GM21723 (cell line): ENCODE measurements around the gene MLIP.

Experiments used
- ATAC-seq: cut with Tn5 transposase; IDR thresholded peaks from one replicate; pipeline ENCODE4 v1.9.1; 2021; ENCODE audit warnings: mild to moderate bottlenecking, moderate library complexity; ENCODE audit not compliant: unreplicated experiment

Gene MLIP

GRCh38 chr6:54096811-54097210 is 14.4 kb upstream of the MLIP start:
- no peak for ATAC-seq

DNA sequence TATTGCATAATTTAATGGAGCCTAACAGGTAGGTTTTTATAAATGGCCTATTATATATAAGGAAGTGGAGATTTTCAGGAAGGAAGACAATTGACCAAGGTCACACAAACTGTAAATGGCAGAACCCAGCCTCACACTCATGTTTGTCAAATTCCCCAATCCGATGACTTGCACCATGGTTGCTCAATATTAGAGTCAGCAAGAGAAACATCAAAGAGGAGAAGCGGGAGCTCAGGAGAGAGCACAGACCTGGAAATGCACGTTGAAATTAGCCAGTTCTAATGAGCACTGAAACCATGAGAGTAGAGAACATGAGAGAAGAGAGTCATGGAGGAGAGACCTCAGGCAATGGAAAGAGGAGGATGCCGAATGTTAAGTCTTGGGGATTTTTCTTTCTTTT is 13.5 kb upstream of the MLIP start:
- no peak for ATAC-seq

- no peak for ATAC-seq
These were observed 12.7 kb upstream of the MLIP start for GRCh38 chr6:54098450-54099044.

DNA sequence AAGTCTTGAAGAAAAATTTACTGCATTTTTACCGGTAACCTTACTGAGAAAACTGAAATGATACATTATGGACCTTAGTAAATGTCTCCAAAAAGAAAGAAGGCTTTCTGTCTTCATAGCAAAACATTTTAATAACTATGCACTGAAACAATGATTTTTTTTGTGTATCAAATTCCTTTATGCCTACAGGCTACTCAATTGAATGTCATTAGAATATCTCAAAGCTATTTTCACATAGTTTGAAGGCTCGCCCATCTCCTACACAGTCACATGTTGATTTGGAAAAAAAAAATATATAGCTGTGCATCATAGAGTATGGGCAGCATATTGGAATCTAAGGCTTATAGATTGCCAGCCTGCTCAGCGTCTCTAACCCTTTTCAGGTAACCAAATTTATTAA is 12.0 kb upstream of the MLIP start:
- ATAC-seq = no peak

DNA sequence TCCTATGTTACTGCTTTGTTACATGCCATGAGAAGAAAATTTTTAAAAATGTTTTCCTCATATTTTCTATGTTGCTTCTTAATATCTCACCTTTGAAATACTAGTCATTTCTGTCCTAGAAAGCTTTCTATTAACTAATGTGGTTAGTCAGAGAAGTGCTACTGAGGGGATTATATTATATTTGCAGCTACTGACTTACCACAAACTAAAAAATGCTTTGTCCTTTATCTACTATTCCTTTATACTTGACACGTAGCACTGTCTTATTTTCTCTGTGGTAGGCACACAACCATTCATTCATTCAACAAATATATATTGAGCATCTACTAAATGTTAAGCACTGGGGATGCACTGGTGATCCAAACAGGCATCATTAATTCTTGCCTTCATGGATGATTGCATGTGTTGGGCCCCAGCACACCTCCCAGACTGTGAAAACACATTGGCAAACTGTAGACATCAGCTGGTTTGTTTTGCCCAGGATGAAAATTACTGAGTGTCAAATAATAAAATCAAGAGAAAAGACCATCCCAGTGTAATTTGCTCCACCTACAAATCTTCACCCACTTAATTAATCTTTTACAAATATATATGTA is 10.7 kb upstream of the MLIP start:
- ATAC-seq = no peak

DNA sequence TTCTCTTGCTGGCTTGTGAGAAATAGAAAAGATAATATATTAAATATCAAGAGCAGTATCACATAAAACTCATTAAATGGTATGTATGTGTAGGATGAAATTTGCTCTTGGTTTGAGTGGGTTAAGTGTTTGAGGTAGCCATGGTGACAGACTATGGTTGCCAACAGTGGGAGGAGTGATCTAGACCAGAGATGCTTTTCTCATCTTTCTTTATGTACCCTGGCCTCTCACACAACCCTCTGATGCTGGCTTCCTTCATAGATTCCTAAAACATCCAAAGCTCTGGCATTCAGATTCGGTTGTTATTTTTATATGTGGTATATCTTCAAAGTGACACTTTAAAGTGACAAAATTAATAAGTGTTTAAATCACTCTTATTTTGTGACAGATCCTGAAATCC is 9.0 kb upstream of the MLIP start:
- ATAC-seq = no peak

- ATAC-seq = no peak
These were observed 7.7 kb upstream of the MLIP start for GRCh38 chr6:54103497-54103896.

DNA sequence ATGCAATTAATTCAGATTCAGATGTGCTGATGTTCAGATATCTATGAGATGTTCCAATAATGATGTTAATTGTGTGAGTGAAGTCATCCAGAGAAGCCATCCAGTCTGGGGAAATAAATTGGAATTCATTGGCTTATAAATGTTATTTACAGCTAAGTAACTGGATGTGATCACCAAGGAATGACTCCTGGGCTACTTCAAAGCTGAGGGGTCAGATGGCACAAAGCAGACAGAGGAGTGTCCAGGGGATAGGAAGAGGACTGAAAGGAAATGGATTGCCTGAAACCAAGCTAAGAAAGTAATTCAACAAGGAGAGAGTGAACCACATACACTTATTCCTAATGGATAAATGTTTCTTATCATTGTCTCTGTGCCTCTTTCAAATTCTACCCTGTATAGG is 4.5 kb upstream of the MLIP start:
- no peak for ATAC-seq

GRCh38 chr6:54107470-54108090 is 3.7 kb upstream of the MLIP start:
- no peak for ATAC-seq

DNA sequence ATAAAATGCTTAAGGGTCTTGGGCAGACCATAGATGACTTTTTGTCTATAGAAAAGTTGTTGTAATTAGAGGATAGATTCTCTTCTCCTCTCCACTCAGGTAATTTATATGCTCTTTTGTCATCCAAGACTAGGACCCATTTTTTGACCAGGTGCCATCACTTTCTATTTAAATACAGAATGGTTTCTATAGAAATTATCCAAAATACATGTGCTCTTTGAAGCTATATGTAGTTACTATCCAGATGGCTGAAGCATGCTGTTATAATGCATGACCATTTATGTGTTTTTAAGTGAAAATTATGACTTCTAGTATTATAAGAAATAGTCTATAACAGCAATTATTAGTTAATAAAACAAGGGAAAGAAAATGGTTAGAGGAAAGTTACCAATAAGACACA is 3.0 kb upstream of the MLIP start:
- no peak for ATAC-seq

DNA sequence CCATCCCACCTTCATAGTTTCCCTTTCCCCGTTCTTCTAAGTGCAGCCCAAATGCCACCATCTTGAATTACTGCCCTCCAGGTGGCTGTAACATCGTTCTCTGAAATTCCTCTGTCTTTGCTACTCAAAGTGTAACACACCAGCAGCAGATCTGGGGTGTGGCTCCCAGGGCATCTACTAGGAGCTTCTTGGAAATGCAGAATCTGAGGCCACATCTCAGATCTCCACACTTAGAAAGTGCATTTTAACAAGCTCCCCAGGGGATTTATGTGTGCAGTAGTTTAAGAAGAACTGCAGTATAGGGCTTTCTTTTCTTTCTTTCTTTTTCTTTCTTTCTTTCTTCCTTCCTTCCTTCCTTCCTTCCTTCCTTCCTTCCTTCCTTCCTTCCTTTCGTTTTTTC is 1.7 kb upstream of the MLIP start:
- no peak for ATAC-seq

DNA sequence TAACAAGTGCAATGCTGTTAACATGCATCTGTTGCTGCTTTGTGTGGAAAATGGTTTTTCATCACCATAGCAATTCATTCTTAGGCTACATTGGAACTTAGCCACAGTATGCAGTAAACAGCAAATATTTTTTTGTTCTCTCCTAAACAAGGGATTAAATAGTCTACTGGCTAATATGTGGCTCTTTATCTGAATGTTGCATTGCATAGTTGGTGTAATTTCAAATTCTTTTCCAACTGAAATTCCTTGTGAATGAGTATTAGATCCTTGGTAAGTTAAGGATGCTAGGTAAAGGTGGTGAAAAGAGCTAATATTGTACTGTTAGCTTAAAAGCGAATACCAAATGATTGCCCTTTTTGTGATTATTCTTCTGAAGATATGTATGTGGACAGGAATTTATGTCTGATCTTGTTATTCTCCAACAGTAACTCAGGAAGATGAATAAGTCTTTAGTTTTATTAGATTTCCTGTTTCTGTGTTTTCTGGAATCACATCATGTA is 958 bp downstream of the MLIP start:
- no peak for ATAC-seq

DNA sequence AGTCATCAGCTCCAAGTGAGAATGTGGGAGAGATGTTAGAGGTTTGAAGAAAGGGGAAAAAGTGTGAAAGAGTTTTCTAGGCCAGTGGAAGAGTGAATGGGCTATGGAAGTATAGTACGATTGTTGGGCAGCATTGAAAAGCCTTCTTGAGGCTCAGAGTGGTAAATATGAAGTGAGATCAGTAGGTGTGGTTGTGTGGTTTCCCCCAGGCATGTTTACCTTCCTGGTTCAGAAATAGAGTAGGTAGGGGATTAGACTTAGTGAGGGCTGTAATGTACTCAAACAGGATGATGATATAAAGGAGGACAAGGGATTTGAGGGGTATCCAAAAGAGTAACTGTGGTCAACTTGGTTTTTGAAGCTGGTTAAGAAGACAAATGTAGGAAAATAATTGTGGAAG is 3.7 kb downstream of the MLIP start:
- ATAC-seq = no peak

GRCh38 chr6:54115966-54116365 is 4.7 kb downstream of the MLIP start:
- no peak for ATAC-seq

DNA sequence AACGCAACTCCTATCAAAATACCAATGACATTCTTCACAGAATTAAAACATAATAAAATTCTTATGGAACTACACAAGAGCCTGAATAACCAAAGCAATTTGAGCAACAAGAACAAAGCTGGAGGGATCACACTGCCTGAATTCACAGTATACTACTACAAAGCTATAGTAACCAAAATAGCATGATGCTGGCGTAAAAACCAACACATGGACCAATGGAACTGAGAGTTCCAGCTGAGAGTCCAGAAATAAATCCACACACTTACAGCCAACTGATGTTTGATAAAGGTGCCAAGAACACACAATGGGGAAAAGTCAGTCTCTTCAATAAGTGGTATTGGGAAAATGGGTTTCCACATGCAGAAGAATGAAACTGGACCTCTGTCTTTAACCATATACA is 6.9 kb downstream of the MLIP start:
- ATAC-seq = no peak

- ATAC-seq = no peak
These were observed 14.2 kb downstream of the MLIP start for GRCh38 chr6:54125493-54125892.

DNA sequence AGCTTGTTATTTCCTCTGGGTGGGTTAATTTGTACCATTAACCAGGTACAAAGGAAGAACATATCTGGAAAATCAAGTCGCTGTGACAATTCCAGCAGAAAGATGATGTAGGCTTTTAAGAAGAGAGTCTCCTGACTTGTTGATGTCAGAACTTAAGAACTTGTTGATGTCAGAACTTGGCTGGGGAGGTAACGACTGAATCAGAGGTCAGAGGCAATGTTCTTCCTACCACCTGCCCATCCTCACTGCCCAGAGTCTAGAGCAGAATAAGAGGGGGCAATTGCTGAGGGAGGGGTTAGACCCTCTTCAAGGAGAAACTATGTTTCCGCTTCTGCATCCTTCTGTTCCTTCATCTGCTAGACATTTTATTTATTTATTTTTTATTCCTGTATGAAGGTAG is 18.9 kb downstream of the MLIP start:
- ATAC-seq = no peak

GRCh38 chr6:54132587-54132986 is 21.3 kb downstream of the MLIP start:
- no peak for ATAC-seq

- ATAC-seq = no peak
These were observed 21.9 kb downstream of the MLIP start for GRCh38 chr6:54133186-54133585.

DNA sequence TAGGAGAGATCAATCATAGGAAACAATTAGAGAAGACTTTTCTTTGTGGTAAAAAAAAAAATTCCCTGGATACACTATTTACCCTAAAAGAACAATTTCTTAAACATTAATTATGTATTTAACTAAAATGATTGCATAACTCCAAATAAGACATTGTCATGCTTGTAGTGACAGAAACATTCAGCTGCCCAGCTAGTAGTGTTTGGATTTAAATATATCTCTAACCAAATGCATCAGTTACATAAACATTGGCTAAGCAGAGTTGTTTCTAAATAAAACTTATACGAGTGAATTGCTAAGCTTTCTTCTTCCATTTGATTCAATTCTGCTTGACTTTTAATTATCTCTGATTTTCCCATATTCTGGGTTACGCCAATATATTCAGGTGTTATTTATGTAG is 23.7 kb downstream of the MLIP start:
- no peak for ATAC-seq

DNA sequence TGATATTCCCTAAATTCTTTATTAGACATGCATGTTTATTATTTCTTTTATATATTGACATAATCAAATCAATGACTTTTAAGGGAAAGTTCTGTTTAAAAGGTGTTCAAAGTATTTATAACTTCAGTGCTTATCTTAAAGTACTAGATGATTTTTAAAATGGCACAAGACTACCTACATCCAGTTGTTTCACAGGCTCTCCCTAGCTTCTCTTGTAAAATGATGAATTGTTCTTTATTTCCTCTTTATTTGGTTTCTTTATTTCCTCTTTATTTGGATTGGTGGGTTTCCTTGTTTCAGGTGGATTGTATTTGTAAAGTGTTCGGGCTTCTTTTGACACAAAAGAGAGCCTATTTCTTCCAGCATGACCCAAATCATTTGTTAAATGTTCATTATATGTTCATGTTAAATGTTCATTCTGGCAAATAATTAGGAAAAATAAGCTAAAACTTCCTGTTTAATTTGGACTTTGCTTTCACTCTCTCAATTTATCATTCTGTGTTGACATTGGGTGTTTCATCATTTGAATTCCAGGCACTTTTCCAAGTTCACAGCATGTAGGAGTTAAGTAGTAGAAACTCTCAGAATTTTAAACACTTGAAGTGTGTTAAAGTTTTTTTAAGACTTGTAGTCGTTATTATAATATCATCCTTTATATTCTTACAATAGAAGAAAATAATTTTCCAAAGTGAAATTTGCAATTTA is 24.6 kb downstream of the MLIP start:
- no peak for ATAC-seq

DNA sequence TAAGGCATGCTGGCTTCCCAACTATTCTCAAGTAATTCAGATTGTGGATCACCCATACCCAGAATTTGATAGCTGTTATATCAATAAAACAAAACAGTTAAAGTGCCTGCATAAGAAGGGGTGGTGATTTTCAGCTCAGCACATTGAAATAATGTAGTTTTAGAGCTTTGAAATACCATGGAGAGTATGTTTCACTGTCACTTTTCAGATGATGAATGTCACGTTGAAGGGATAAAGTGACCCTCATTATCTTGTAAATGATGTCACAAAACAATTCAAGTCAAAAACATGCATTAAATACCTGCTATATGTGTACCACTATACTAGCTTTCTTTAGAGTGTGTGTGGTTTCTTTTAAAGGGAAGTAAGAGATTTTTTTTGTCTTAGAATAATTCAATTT is 27.6 kb downstream of the MLIP start:
- ATAC-seq = no peak
